GM13976 (cell line): ENCODE measurements around the gene MICALL1.
A peak's percentile ranks its signal among the peaks of the same experiment; 100 is the strongest.

Source experiments
- DNase-seq: peaks from one replicate; pipeline ENCODE4 v3.0.0; 2012; ENCODE audit warnings: low spot score
- CTCF ChIP-seq: IDR thresholded peaks from 2 replicates; pipeline ENCODE4 v1.5.1; 2012; ENCODE audit warnings: borderline replicate concordance, mild to moderate bottlenecking; ENCODE audit not compliant: insufficient read depth; ENCODE audit errors: extremely low read depth, missing control alignments, control extremely low read depth
- in situ Hi-C: fragments of 300-500 bp; cut with MboI; formaldehyde crosslinking; loops from one replicate; pipeline ENCODE4 v1.12.0; 2022; ENCODE audit warnings: low sequenced_read_pairs, mixed read lengths, inconsistent platforms; ENCODE audit not compliant: unreplicated experiment

MICALL1 gene

GRCh38 chr22:37906364-37907008 lies 389 bp downstream of the MICALL1 start:
- in situ Hi-C loops = no loop called here
- TF ChIP-seq CTCF = no peak
- DNase-seq = peak; percentile 82

GRCh38 chr22:37907036-37907954 lies 1.2 kb downstream of the MICALL1 start:
- no peak for TF ChIP-seq CTCF
- in situ Hi-C loops = no loop called here
- DNase-seq = no peak

- in situ Hi-C loops = no loop called here
- DNase-seq = no peak
- no peak for TF ChIP-seq CTCF
Measured at GRCh38 chr22:37909766-37910165, 3.7 kb downstream of the MICALL1 start.

GRCh38 chr22:37910890-37911672 lies 5.0 kb downstream of the MICALL1 start:
- in situ Hi-C loops = no loop called here
- no peak for DNase-seq
- TF ChIP-seq CTCF = no peak

- no peak for DNase-seq
- no peak for TF ChIP-seq CTCF
- in situ Hi-C loops = no loop called here
Measured at GRCh38 chr22:37911697-37912096, 5.6 kb downstream of the MICALL1 start.

- TF ChIP-seq CTCF = no peak
- no peak for DNase-seq
- in situ Hi-C loops = no loop called here
Measured at GRCh38 chr22:37912171-37912570, 6.1 kb downstream of the MICALL1 start.
